Prostate gland (tissue), 2 donors: ENCODE results near the gene ATP10B. TPM values are rescaled to one million over a fixed set of nuclear protein-coding genes. Genes with fewer than 3 reads are reported as not detected.

Experiments
- DNase-seq: peaks from one replicate; pipeline ENCODE4 v3.0.0-alpha.2; 2019; ENCODE audit warnings: low spot score
- H3K27ac ChIP-seq, 2 donors: fragments of 200-600 bp; sonication (generic); 2 replicates each; pipeline ENCODE4 v1.5.1; 2017 to 2019
- H3K27me3 ChIP-seq: fragments of 200-600 bp; sonication (generic); replicated peaks from 2 replicates; pipeline ENCODE4 v1.5.1; 2019; ENCODE audit not compliant: insufficient read depth
- H3K36me3 ChIP-seq, 2 donors: fragments of 200-600 bp; sonication (generic); 1 replicate in 1 of 2; 2 replicates in 1 of 2; pipeline versions ENCODE4 v1.5.1 to v1.8.1; 2017 to 2019
- H3K4me1 ChIP-seq: fragments of 200-600 bp; sonication (generic); replicated peaks from 2 replicates; pipeline ENCODE4 v1.5.1; 2019
- H3K4me3 ChIP-seq, 2 donors: fragments of 200-600 bp; sonication (generic); 2 replicates each; pipeline ENCODE4 v1.5.1; 2017 to 2019
- H3K9me3 ChIP-seq: fragments of 200-600 bp; sonication (generic); 2 replicates; pipeline ENCODE4 v1.5.1; 2017
- POLR2A ChIP-seq: fragments of 450-650 bp; IDR thresholded peaks from one replicate; pipeline ENCODE4 v1.6.1; 2016; ENCODE audit warnings: antibody characterized with exemption, mild to moderate bottlenecking
- POLR2AphosphoS5 ChIP-seq: sonication (generic); formaldehyde crosslinking; IDR thresholded peaks from one replicate; pipeline ENCODE4 v1.6.1; 2017; ENCODE audit warnings: antibody characterized with exemption
- WGBS: methylation state at CpG from one replicate; pipeline ENCODE4 v1.1.5; 2018; 5-methylcytosine and 5-hydroxymethylcytosine counted together
- intact Hi-C: fragments of 100-400 bp; cut with DNase I; formaldehyde crosslinking; loops from one replicate; pipeline ENCODE4 v1.14.2; 2022
- total RNA-seq, 2 donors: library from RNA; depleted of rRNA; stranded (reverse); fragments of >200 nt; gene quantifications; one replicate each; pipeline ENCODE4 v1.1.0, GENCODE V29; 2016
- TF ChIP-seq, protein P1 (sequence below), 4 experiments: fragments of 200-600 bp in 2 of 4; fragments of 450-650 bp in 2 of 4; sonication (generic) in 2 of 4; IDR thresholded peaks; 1 replicate in 3 of 4; 2 replicates in 1 of 4; pipeline ENCODE4 v1.5.1; 2016 to 2019; ENCODE audit warnings: antibody characterized with exemption in 4 of 4, mild to moderate bottlenecking in 2 of 4, moderate library complexity in 2 of 4

Gene ATP10B
- total RNA-seq, 2 donors from 2014 or later: 0.74 TPM; not detected in 1

DNA sequence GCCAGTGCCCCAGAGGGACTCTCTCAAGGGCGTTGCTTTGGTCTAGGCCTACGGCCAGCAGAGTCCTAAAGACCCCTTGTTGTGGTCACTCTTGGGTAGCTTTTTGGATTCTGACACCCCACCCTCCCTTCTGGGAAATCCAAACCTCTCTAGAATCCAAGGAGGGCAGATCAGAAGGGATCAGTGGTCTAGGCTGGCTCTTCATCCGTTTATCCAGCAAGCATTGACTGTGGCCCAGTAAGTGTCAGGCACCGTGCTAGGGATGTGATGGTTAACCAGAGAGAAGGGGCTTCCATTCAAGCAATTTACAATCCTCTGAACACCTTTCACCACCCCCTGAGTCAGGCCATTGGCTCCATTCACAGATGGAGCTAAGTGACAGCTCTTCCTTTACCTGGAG, 249.3 kb downstream of the ATP10B start:
- Histone ChIP-seq H3K27ac (no peak overlapping the region), H3K27me3 (no peaks in the 10 kb centered on the region), H3K4me3 (no peak overlapping the region), H3K36me3 (no peaks in the 10 kb centered on the region), H3K9me3 (no peaks in the 10 kb centered on the region), H3K4me1 (no peaks in the 10 kb centered on the region)
- TF ChIP-seq, protein P1, sequence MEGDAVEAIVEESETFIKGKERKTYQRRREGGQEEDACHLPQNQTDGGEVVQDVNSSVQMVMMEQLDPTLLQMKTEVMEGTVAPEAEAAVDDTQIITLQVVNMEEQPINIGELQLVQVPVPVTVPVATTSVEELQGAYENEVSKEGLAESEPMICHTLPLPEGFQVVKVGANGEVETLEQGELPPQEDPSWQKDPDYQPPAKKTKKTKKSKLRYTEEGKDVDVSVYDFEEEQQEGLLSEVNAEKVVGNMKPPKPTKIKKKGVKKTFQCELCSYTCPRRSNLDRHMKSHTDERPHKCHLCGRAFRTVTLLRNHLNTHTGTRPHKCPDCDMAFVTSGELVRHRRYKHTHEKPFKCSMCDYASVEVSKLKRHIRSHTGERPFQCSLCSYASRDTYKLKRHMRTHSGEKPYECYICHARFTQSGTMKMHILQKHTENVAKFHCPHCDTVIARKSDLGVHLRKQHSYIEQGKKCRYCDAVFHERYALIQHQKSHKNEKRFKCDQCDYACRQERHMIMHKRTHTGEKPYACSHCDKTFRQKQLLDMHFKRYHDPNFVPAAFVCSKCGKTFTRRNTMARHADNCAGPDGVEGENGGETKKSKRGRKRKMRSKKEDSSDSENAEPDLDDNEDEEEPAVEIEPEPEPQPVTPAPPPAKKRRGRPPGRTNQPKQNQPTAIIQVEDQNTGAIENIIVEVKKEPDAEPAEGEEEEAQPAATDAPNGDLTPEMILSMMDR (IDR thresholded peaks at IDR 0.05): no peak
- TF ChIP-seq POLR2AphosphoS5 (no peak), POLR2A (no peak)
- 89% methylated on average over 4 of the region's 4 CpGs for WGBS
- intact Hi-C loops: no loop called here
- no peak for DNase-seq

DNA sequence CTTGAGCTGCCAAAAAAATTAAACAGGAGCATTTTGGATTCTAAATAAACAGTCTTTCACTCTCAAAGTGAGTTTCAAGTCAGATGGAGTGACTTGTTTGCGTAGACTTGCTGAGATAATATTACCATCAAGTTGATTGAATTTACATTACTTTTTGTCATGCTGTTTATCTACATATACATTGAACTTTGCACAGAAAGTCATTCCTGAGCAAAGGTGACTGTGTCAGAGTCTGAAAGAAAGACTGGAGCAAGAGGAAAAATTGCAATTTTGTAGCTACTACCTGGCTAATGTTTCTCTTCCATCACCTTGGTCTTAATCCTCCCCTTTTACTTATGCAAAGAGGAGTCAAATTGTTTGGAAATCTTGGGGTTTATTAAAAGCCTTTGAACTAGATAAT, 251.0 kb downstream of the ATP10B start:
- intact Hi-C loops: no loop called here
- H3K27ac ChIP-seq: no peak overlapping the region
- 81% methylated on average over 1 of the region's 1 CpG for WGBS
- DNase-seq: no peak
- no peaks in the 10 kb centered on the region for H3K36me3 ChIP-seq
- H3K9me3 ChIP-seq: no peaks in the 10 kb centered on the region
- H3K27me3 ChIP-seq: no peaks in the 10 kb centered on the region
- H3K4me1 ChIP-seq: no peaks in the 10 kb centered on the region
- TF ChIP-seq, protein P1 (IDR thresholded peaks at IDR 0.05): no peak
- TF ChIP-seq POLR2A (no peak), POLR2AphosphoS5 (no peak)
- H3K4me3 ChIP-seq: no peak overlapping the region

DNA sequence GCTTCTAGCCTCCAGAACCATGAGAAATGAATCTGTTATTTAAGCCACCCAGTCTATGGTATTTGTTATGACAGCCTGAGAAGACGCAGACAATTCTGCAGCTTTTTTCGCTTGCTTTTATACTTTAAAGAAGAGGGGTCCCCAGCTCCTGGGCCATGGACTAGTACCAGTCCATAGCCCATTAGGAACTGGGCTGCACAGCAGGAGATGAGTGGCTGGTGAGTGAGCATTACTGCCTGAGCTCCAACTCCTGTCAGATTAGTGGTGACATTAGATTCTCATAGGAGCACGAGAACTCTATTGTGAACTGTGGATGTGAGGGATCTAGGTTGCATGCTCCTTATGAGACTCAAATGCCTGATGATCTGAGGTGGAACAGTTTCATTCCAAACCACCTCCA, 278.7 kb downstream of the ATP10B start:
- no peak for DNase-seq
- intact Hi-C loops: no loop called here
- WGBS: 91% methylated on average over 3 of the region's 3 CpGs

GRCh38 chr5:160567031-160567705, 284.8 kb downstream of the ATP10B start:
- no peak for TF ChIP-seq POLR2A
- DNase-seq: no peak
- 90% methylated on average over 4 of the region's 4 CpGs for WGBS
- Histone ChIP-seq H3K4me3 (no peak overlapping the region), H3K4me1 (no peaks in the 10 kb centered on the region), H3K9me3 (no peaks in the 10 kb centered on the region), H3K27ac (no peak overlapping the region), H3K36me3 (no peaks in the 10 kb centered on the region), H3K27me3 (no peaks in the 10 kb centered on the region)
- intact Hi-C loops: no loop called here

More for the DNA sequence above, 278.7 kb downstream of the ATP10B start:
- no peak overlapping the region for H3K4me3 ChIP-seq
- TF ChIP-seq POLR2AphosphoS5 (no peak), POLR2A (no peak)
- TF ChIP-seq, protein P1 (IDR thresholded peaks at IDR 0.05): no peak
- H3K9me3 ChIP-seq: no peaks in the 10 kb centered on the region
- no peaks in the 10 kb centered on the region for H3K4me1 ChIP-seq
- no peak overlapping the region for H3K27ac ChIP-seq
- no peaks in the 10 kb centered on the region for H3K27me3 ChIP-seq
- no peaks in the 10 kb centered on the region for H3K36me3 ChIP-seq

GRCh38 chr5:160565376-160565775, 286.6 kb downstream of the ATP10B start:
- DNase-seq: no peak
- H3K27ac ChIP-seq: no peak overlapping the region
- WGBS: 83% methylated on average over 8 of the region's 8 CpGs
- TF ChIP-seq POLR2AphosphoS5: no peak
- TF ChIP-seq POLR2A: no peak
- TF ChIP-seq, protein P1 (IDR thresholded peaks at IDR 0.05): no peak
- H3K4me1 ChIP-seq: no peaks in the 10 kb centered on the region
- no peaks in the 10 kb centered on the region for H3K9me3 ChIP-seq
- no peak overlapping the region for H3K4me3 ChIP-seq
- no peaks in the 10 kb centered on the region for H3K27me3 ChIP-seq
- no peaks in the 10 kb centered on the region for H3K36me3 ChIP-seq
- intact Hi-C loops: no loop called here
